ENCODE data around the gene STX8. TPM values are rescaled to one million over a fixed set of nuclear protein-coding genes. Genes with fewer than 3 reads are reported as not detected.

STX8 gene
- total and polyA plus RNA-seq, 8 donors = 51.9 to 63.4 (median 56.5) TPM

GRCh38 chr17:9364837-9365430 is 210.7 kb downstream of the STX8 start:
- Histone ChIP-seq H3K36me3 (no peaks in the 10 kb centered on the region), H3K4me3 (no peak overlapping the region), H3K4me1 (peaks cover 3 to 5% of the 10 kb centered on the region in 2 donors), H3K9me3 (no peaks in the 10 kb centered on the region), H3K27me3 (no peaks in the 10 kb centered on the region), H3K27ac (no peak overlapping the region)
- DNase-seq (no peak), ATAC-seq (no peak)
- intact Hi-C loops (cut with DNase I) = no loop called here
- no peak for TF ChIP-seq CTCF (IDR thresholded peaks at IDR 0.05)

GRCh38 chr17:9363440-9364350 is 211.9 kb downstream of the STX8 start:
- no peak for ATAC-seq
- intact Hi-C loops (cut with DNase I) = no loop called here
- no peaks in the 10 kb centered on the region for H3K36me3 ChIP-seq

DNA sequence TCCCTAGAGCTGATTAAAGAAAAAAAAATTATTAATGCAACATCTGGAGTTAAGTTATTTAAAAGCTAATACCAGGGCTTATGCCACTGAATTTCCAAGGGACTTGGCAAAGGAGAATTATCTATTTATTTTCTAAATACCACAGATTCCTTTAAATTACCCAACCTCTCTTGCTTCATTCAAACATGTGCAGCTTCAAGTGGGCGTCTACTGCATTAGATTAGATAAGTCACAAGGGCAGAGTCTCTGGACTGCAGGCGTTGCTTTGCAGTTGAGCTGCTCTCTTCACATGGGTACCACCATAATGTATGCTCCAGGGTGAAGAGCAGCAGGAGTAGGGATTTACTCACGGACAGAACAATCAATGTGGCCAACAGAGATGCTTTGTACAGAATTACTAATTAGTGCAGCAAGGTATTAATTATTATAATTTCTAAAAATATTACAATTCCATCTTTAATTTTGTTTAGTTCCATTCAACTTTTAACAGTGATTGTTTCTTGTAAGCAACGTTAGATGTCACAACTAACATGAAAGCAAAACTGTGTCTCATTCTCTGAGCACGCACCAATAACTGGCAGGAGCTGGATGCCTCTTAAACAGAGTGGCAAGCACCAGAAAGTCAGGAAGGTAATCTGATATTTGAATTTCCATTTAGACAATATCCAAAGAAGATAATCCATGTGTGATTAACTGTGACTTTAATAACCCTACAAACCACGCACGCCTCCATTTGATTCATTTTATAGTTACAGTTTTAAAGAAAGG is 214.2 kb downstream of the STX8 start:
- peak; percentile 81 for ATAC-seq
- DNase-seq = peak in 1 of 4 donors; percentile 34
- Histone ChIP-seq H3K4me1 (peaks cover 5 to 7% of the 10 kb centered on the region in 2 donors), H3K4me3 (no peak overlapping the region), H3K27me3 (no peaks in the 10 kb centered on the region), H3K36me3 (no peaks in the 10 kb centered on the region), H3K9me3 (no peaks in the 10 kb centered on the region), H3K27ac (no peak overlapping the region)
- intact Hi-C loops (cut with DNase I) = no loop called here
- TF ChIP-seq CTCF (IDR thresholded peaks at IDR 0.05) = no peak

More at GRCh38 chr17:9363440-9364350, 211.9 kb downstream of the STX8 start:
- Histone ChIP-seq H3K9me3 (no peaks in the 10 kb centered on the region), H3K4me1 (peaks cover 3 to 5% of the 10 kb centered on the region in 2 donors), H3K4me3 (no peak overlapping the region), H3K27me3 (no peaks in the 10 kb centered on the region), H3K27ac (no peak overlapping the region)
- no peak for TF ChIP-seq CTCF (IDR thresholded peaks at IDR 0.05)
- DNase-seq = no peak

- H3K27me3 ChIP-seq = no peaks in the 10 kb centered on the region
- intact Hi-C loops (cut with DNase I) = no loop called here
- ATAC-seq = peak; percentile 82
- peaks cover 5 to 11% of the 10 kb centered on the region in 2 donors for H3K4me1 ChIP-seq
- no peak overlapping the region for H3K4me3 ChIP-seq
- no peaks in the 10 kb centered on the region for H3K36me3 ChIP-seq
- peak in 1 of 4 donors; percentile 15 for DNase-seq
- no peaks in the 10 kb centered on the region for H3K9me3 ChIP-seq
- no peak overlapping the region for H3K27ac ChIP-seq
- no peak for TF ChIP-seq CTCF (IDR thresholded peaks at IDR 0.05)
These were observed 214.9 kb downstream of the STX8 start for GRCh38 chr17:9360677-9361081.

Data from left lung (tissue), 10 donors.